ENCODE measurements around the gene TNRC18. TPM values are rescaled to one million over a fixed set of nuclear protein-coding genes. Genes with fewer than 3 reads are reported as not detected.
"Not testable (repeated sequence)": the region's sequence is repeated elsewhere in the genome, so short reads cannot be mapped to it uniquely, and the experiment has no call there.

The TNRC18 gene
- total and polyA plus RNA-seq, 12 donors, result 10.1 to 42.3 (median 30.3) TPM

GRCh38 chr7:5287802-5288201 is 135.8 kb downstream of the TNRC18 start:
- H3K9me3 ChIP-seq, result no peaks in the 10 kb centered on the region
- H3K4me3 ChIP-seq, result no peak overlapping the region
- no peak for DNase-seq
- no peaks in the 10 kb centered on the region for H3K36me3 ChIP-seq
- peaks cover 0 to 21% (median 14%) of the 10 kb centered on the region in 7 donors for H3K27me3 ChIP-seq
- intact Hi-C loops (cut with DNase I), result no loop called here
- no peak overlapping the region for H3K27ac ChIP-seq
- WGBS, 2 donors, result 94 to 96% methylated on average over 19 of the region's 19 CpGs
- no peak for ATAC-seq
- no peak for TF ChIP-seq CTCF (IDR thresholded peaks at IDR 0.05)
- peaks cover 0 to 12% (median 6%) of the 10 kb centered on the region in 9 donors for H3K4me1 ChIP-seq

- H3K27ac ChIP-seq; H3K4me3 ChIP-seq; ATAC-seq; H3K9me3 ChIP-seq; DNase-seq; intact Hi-C loops (cut with DNase I); H3K36me3 ChIP-seq: not testable (repeated sequence)
- WGBS, 2 donors, result 85 to 88% methylated on average over 5 of the region's 5 CpGs
- Histone ChIP-seq H3K27me3 (peaks cover 0 to 21% (median 14%) of the 10 kb centered on the region in 7 donors), H3K4me1 (peaks cover 0 to 12% (median 6%) of the 10 kb centered on the region in 9 donors)
These were observed 136.3 kb downstream of the TNRC18 start for GRCh38 chr7:5287373-5287772.

- H3K4me1 ChIP-seq, result peaks cover 0 to 12% (median 6%) of the 10 kb centered on the region in 9 donors
- 92 to 97% methylated on average over 9 of the region's 9 CpGs for WGBS, 2 donors
- no peak for TF ChIP-seq CTCF (IDR thresholded peaks at IDR 0.05)
- no peak overlapping the region for H3K27ac ChIP-seq
- intact Hi-C loops (cut with DNase I), result no loop called here
- ATAC-seq (no peak), DNase-seq (no peak)
- no peaks in the 10 kb centered on the region for H3K9me3 ChIP-seq
- H3K27me3 ChIP-seq, result peaks cover 0 to 21% (median 14%) of the 10 kb centered on the region in 7 donors
- H3K36me3 ChIP-seq, result no peaks in the 10 kb centered on the region
- no peak overlapping the region for H3K4me3 ChIP-seq
These were observed 136.7 kb downstream of the TNRC18 start for GRCh38 chr7:5286933-5287332.

- Histone ChIP-seq H3K27ac (no peak overlapping the region), H3K9me3 (no peaks in the 10 kb centered on the region), H3K27me3 (peaks cover 0 to 21% (median 14%) of the 10 kb centered on the region in 7 donors), H3K4me1 (peaks cover 0 to 12% (median 6%) of the 10 kb centered on the region in 9 donors), H3K36me3 (no peaks in the 10 kb centered on the region), H3K4me3 (no peak overlapping the region)
- peak in 1 of 2 donors; percentile 50 for DNase-seq
- intact Hi-C loops (cut with DNase I), result no loop called here
- TF ChIP-seq CTCF (IDR thresholded peaks at IDR 0.05), result peak in 2 of 9 donors; percentile 10 to 11
- ATAC-seq, result peak in 5 of 8 donors; percentile 12 to 36 (median 29)
- WGBS, 2 donors, result 51 to 55% methylated on average over 22 to 24 of the region's 24 CpGs
These were observed 139.0 kb downstream of the TNRC18 start for GRCh38 chr7:5284304-5285281.
